Stimulated activated CD8-positive, alpha-beta memory T cell treated with anti-CD3 and anti-CD28 coated beads, Interleukin-7, amount 100 ng/mL, for 4 hours (primary cell): ENCODE data around the gene MARCHF3.
"Not testable (repeated sequence)": the region's sequence is repeated elsewhere in the genome, so short reads cannot be mapped to it uniquely, and the experiment has no call there.

Experiments
- DNase-seq, 2 donors: peaks; one replicate each; pipeline ENCODE4 v3.0.0-alpha.2; 2020; ENCODE audit warnings: low read depth in 2 of 2

MARCHF3 gene

GRCh38 chr5:127012916-127013315 is 17.4 kb downstream of the MARCHF3 start:
- no peak for DNase-seq

GRCh38 chr5:127011961-127012644 is 18.3 kb downstream of the MARCHF3 start:
- no peak for DNase-seq

- DNase-seq = no peak
Measured at GRCh38 chr5:127011153-127011552, 19.2 kb downstream of the MARCHF3 start.

GRCh38 chr5:127010362-127010761 is 20.0 kb downstream of the MARCHF3 start:
- DNase-seq = no peak

- DNase-seq = no peak
Measured at GRCh38 chr5:127009784-127010183, 20.6 kb downstream of the MARCHF3 start.

DNA sequence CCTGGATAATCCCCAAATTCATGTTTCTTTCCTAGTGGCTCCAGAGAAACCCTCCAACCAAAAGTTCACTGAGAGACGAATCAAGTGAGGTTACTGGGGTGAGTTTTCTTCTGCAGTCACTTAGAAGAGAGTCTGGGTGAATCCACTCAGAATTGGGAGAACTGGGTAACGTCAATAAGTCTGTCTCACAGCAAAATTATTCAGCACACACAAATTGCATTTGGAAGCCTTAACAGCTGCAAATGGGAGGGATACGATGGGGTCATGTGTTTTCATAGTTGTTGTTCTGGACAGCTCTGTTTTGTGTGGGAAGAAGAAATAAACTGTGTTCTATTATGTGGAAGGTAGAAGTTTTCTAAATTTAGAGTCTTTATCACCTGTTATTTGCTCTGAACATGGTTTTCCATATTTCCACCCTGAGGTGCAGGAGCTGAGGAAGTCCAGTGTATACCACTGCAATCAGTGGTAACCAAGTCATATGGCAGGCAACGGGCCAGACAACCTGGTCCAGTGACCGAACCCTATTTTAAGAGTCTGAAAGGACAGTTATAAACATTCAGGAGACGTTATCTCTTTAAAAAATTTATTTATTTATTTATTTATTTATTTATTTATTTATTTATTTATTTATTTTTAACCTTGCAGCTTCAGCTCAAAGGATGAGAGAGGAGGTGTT is 21.9 kb downstream of the MARCHF3 start:
- DNase-seq = no peak

GRCh38 chr5:127007522-127007921 is 22.8 kb downstream of the MARCHF3 start:
- DNase-seq = no peak

DNA sequence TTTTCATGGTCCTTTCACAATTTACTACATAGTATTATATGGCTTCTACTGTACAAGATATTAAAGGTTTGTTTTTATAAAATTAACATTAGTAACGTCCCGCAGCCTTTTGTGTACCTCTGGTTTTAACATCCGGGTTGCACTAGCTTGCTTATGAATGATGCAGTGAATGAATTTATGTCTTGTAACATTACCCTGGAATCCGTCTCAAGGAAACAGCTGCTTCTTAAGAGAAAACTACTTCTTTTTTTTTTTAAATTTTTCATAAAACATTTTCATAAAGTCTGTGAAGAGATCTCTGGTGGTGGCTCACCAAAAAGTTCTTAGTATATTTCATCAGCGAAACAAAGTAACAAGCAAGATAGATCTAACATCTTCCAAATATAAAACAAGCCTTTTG is 23.6 kb downstream of the MARCHF3 start:
- DNase-seq = no peak

DNA sequence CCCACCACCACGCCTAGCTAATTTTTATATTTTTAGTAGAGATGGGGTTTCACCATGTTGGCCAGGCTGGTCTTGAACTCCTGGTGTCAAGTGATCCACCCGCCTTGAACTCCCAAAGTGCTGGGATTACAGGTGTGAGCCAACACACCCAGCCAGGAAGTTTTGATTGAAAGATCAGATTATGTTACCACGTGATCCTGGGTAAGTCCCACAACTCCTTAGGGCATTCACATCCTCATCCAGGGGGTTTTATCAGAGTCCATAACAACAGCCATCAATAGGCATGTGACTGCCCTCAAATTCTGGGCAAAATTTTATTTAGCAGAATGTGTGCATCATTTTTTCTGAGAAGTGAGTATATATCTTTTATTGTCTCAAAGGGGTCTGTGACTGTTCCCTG is 25.1 kb downstream of the MARCHF3 start:
- DNase-seq = not testable (repeated sequence)

- no peak for DNase-seq
Measured at GRCh38 chr5:127004721-127005120, 25.6 kb downstream of the MARCHF3 start.

- no peak for DNase-seq
Measured at GRCh38 chr5:127003798-127004495, 26.4 kb downstream of the MARCHF3 start.

DNA sequence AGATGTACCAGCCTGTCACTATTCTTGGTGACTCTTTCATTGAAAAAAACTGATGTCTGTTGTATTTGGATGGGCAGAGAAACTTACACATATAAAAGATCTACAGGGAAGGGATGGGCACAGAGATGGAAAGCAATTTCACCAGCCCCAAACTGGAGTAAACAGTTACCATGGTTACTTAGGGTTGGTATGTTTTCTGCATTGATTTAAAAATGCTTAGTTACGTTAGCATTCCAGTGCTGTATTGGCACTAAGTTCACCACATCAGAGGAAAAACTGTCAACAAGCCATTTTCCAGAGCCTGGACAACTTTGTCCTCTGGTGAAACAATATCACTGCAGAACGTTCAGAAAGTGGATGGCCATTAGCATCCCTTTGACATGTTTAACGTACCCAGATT is 28.0 kb downstream of the MARCHF3 start:
- no peak for DNase-seq

GRCh38 chr5:127001621-127002296 is 28.6 kb downstream of the MARCHF3 start:
- DNase-seq = no peak

GRCh38 chr5:126998895-126999570 is 31.3 kb downstream of the MARCHF3 start:
- DNase-seq = no peak

GRCh38 chr5:126998201-126998631 is 32.1 kb downstream of the MARCHF3 start:
- DNase-seq = no peak

DNA sequence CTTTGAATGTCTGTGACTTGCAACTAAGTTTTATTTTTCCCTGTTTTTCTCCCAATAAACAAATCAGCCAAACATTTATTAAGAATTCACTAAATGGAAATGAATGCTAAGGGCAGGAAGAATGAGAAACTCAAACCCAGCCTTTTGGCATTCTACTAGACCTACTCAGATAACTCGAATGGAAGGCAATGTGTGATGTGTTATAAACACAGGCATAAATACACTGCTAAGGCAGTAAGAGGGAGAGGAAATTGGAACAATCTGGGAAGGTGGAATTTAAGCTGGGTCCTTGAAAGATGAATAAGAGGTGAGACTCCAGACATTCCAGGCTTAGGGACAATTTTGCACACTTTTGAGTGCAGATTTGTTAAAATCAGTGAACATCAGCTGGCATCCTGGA is 34.7 kb downstream of the MARCHF3 start:
- DNase-seq = no peak

DNA sequence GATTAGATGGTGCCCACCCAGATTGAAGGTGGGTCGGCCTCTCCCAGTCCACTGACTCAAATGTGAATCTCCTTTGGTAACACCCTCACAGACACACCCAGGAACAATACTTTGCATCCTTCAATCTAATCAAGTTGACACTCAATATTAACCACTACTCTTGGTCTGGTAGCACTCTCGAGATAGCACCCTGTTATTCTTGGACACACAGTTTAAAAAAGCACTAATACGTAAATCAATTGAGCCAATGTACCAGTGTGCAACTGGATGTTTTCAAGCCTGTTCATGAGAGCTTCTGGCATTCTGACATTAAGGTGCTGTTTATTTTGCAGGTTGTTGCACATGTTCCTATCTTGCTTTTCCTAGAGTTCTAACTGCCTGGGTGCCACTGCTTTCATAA is 35.3 kb downstream of the MARCHF3 start:
- no peak for DNase-seq

- DNase-seq = no peak
Measured at GRCh38 chr5:126994485-126994884, 35.9 kb downstream of the MARCHF3 start.

- no peak for DNase-seq
Measured at GRCh38 chr5:126988021-126988569, 42.3 kb downstream of the MARCHF3 start.

DNA sequence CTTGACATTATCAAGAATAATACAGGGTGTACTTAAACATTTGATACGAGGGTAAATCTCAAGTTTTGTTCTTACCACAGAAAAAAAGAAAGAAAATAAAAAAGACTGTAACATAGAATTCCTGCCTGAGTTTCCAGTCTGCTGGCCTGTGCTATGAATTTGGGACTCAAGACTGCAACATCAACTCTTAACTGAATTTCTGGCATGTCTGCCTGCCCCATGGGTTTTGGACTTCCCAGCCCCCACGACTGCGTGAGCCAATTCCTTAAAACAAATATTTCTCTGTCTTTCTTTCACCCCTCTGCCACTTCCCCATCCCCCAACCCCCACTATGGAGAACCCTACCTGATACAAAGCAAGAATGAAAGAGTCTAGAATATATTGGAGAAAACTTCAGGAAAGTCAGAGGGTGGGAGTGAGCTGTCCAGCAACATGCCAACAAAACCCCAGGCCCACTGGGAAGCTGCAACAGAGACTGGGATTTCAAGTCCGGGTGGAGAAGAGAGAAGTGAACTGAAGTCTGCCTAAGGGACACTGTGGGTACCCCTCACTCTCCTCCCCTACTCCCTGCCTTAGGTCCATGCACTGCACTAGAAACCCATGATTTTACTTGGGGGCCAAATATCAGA is 43.0 kb downstream of the MARCHF3 start:
- DNase-seq = no peak

DNA sequence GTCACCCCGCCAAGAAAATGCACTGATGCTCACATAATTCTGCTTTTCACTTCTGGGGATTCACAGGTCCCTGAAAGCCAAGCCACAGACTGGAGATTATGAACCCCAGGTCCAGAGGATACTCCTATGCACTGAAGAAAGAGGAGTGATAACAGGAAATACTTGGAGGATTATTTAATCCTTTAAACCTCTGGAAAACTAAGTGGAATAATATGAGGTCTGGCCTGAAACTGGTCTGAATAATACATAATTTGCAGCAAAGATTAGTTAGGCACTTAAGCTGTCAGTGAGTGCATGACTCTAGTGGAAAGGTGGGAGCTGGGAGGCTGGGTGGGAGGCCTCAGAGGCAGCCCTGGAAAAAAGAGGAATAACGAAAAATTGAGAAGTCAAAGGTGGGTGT is 45.7 kb downstream of the MARCHF3 start:
- DNase-seq = no peak
